ENCODE results near the gene MYCL.

DNA sequence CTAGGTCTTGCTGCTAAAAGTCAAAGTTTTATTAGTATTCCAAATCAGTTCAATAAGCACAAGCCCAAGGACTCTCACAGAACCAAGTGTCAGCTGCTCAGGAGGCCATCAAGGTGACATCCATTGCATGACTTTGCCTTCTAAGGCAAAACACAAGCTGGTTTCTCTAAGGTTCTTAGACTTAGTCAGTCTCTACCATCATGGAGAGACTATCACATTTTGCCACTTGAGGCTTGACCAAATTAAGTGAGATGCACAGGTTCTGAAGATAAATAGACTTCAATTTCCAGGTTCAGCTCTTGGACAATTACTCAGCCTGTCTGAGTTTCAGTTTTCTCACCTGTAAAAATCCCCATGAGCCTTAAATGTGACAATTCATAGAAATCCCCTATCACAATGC is 47.4 kb downstream of the MYCL start:
- TF ChIP-seq, protein P1, sequence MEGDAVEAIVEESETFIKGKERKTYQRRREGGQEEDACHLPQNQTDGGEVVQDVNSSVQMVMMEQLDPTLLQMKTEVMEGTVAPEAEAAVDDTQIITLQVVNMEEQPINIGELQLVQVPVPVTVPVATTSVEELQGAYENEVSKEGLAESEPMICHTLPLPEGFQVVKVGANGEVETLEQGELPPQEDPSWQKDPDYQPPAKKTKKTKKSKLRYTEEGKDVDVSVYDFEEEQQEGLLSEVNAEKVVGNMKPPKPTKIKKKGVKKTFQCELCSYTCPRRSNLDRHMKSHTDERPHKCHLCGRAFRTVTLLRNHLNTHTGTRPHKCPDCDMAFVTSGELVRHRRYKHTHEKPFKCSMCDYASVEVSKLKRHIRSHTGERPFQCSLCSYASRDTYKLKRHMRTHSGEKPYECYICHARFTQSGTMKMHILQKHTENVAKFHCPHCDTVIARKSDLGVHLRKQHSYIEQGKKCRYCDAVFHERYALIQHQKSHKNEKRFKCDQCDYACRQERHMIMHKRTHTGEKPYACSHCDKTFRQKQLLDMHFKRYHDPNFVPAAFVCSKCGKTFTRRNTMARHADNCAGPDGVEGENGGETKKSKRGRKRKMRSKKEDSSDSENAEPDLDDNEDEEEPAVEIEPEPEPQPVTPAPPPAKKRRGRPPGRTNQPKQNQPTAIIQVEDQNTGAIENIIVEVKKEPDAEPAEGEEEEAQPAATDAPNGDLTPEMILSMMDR (IDR thresholded peaks at IDR 0.05), result no peak
- no peak for TF ChIP-seq POLR2AphosphoS5 (IDR thresholded peaks at IDR 0.05)

Measured in esophagus muscularis mucosa (tissue), 3 donors.